Measurements from ENCODE around the gene PLRG1. TPM values are rescaled to one million over a fixed set of nuclear protein-coding genes. Genes with fewer than 3 reads are reported as not detected.

PLRG1 gene
- polyA plus RNA-seq, 3 donors: 34.6 to 56.1 (median 52.5) TPM

- no peaks in the 10 kb centered on the region for H3K79me2 ChIP-seq (ENCODE audit: insufficient read depth, low read length)
- no peak overlapping the region for H3K4me2 ChIP-seq (replicated peaks; ENCODE audit: extremely low read depth, low read length, poor library complexity, severe bottlenecking)
- intact Hi-C loops (cut with micrococcal nuclease): no loop called here
- H2AFZ ChIP-seq (ENCODE audit: insufficient read depth, low read depth, low read length, poor library complexity, severe bottlenecking): no peak overlapping the region
- H3K4me3 Mint-ChIP-seq: no peak overlapping the region
- H4K20me1 ChIP-seq (ENCODE audit: insufficient read depth, low read length): no peaks in the 10 kb centered on the region
- H3K4me3 ChIP-seq (replicated peaks in 1 of 3; ENCODE audit: low read depth in 2 of 3, low read length in 3 of 3): no peak overlapping the region
- no peak overlapping the region for H3K27ac ChIP-seq (ENCODE audit: low read depth in 1 of 2, low read length in 2 of 2)
- H3K27me3 ChIP-seq (ENCODE audit: control insufficient read depth in 2 of 2, insufficient read depth in 2 of 2, low read length in 2 of 2): peaks cover 2 to 3% of the 10 kb centered on the region in 2 donors
- no peak overlapping the region for H3K27ac Mint-ChIP-seq
- DNase-seq: no peak
- H3K9ac ChIP-seq (ENCODE audit: insufficient read depth, low read length, poor library complexity, severe bottlenecking): no peak overlapping the region
- H3K4me1 Mint-ChIP-seq: no peaks in the 10 kb centered on the region
- no peaks in the 10 kb centered on the region for H3K4me1 ChIP-seq (ENCODE audit: control insufficient read depth in 1 of 2, insufficient read depth in 2 of 2, low read length in 2 of 2)
- peaks cover 0 to 5% (median 2%) of the 10 kb centered on the region in 7 donors for H3K9me3 Mint-ChIP-seq
- H3K36me3 ChIP-seq (replicated peaks in 1 of 2; ENCODE audit: control insufficient read depth in 1 of 2, insufficient read depth in 2 of 2, low read length in 2 of 2): no peaks in the 10 kb centered on the region
- H3K36me3 Mint-ChIP-seq: no peaks in the 10 kb centered on the region
- H3K27me3 Mint-ChIP-seq (ENCODE audit: low read depth in 3 of 3): peaks cover 2 to 7% (median 2%) of the 10 kb centered on the region in 3 donors
- H3K9me3 ChIP-seq (replicated peaks in 1 of 2; ENCODE audit: control insufficient read depth in 1 of 2, insufficient read depth in 1 of 2, low read length in 2 of 2): no peaks in the 10 kb centered on the region
- WGBS (ENCODE audit: insufficient coverage): no CpG with 5 or more reads among the region's 4 CpGs
- TF ChIP-seq CTCF (IDR thresholded peaks at IDR 0.05): no peak
Measured at GRCh38 chr4:154511981-154512380, 38.2 kb downstream of the PLRG1 start.

- H3K9me3 Mint-ChIP-seq: peaks cover 0 to 5% (median 2%) of the 10 kb centered on the region in 7 donors
- no peak for DNase-seq
- TF ChIP-seq CTCF (IDR thresholded peaks at IDR 0.05): no peak
- H3K36me3 Mint-ChIP-seq: no peaks in the 10 kb centered on the region
- Histone ChIP-seq H3K27ac (ENCODE audit: low read depth in 1 of 2, low read length in 2 of 2) (no peak overlapping the region), H3K36me3 (replicated peaks in 1 of 2; ENCODE audit: control insufficient read depth in 1 of 2, insufficient read depth in 2 of 2, low read length in 2 of 2) (no peaks in the 10 kb centered on the region), H3K4me1 (ENCODE audit: control insufficient read depth in 1 of 2, insufficient read depth in 2 of 2, low read length in 2 of 2) (no peaks in the 10 kb centered on the region), H2AFZ (ENCODE audit: insufficient read depth, low read depth, low read length, poor library complexity, severe bottlenecking) (no peak overlapping the region), H3K9me3 (replicated peaks in 1 of 2; ENCODE audit: control insufficient read depth in 1 of 2, insufficient read depth in 1 of 2, low read length in 2 of 2) (no peaks in the 10 kb centered on the region), H3K79me2 (ENCODE audit: insufficient read depth, low read length) (no peaks in the 10 kb centered on the region), H4K20me1 (ENCODE audit: insufficient read depth, low read length) (no peaks in the 10 kb centered on the region), H3K27me3 (ENCODE audit: control insufficient read depth in 2 of 2, insufficient read depth in 2 of 2, low read length in 2 of 2) (peaks cover 2 to 3% of the 10 kb centered on the region in 2 donors), H3K9ac (ENCODE audit: insufficient read depth, low read length, poor library complexity, severe bottlenecking) (no peak overlapping the region), H3K4me3 (replicated peaks in 1 of 3; ENCODE audit: low read depth in 2 of 3, low read length in 3 of 3) (no peak overlapping the region), H3K4me2 (replicated peaks; ENCODE audit: extremely low read depth, low read length, poor library complexity, severe bottlenecking) (no peak overlapping the region)
- H3K27me3 Mint-ChIP-seq (ENCODE audit: low read depth in 3 of 3): peaks cover 0 to 7% (median 2%) of the 10 kb centered on the region in 3 donors
- no peak overlapping the region for H3K27ac Mint-ChIP-seq
- 63% methylated on average over 2 of the region's 2 CpGs for WGBS (ENCODE audit: insufficient coverage)
- no peak overlapping the region for H3K4me3 Mint-ChIP-seq
- intact Hi-C loops (cut with micrococcal nuclease): no loop called here
- H3K4me1 Mint-ChIP-seq: no peaks in the 10 kb centered on the region
Measured at GRCh38 chr4:154511548-154511947, 38.7 kb downstream of the PLRG1 start.
